Prostate gland (tissue), 2 donors: Measurements from ENCODE around the gene TMEM131.

Experiments used
- POLR2A ChIP-seq: fragments of 450-650 bp; IDR thresholded peaks from one replicate; pipeline ENCODE4 v1.6.1; 2016; ENCODE audit warnings: antibody characterized with exemption, mild to moderate bottlenecking
- POLR2AphosphoS5 ChIP-seq: sonication (generic); formaldehyde crosslinking; IDR thresholded peaks from one replicate; pipeline ENCODE4 v1.6.1; 2017; ENCODE audit warnings: antibody characterized with exemption
- TF ChIP-seq, protein P1 (sequence below), 4 experiments: fragments of 200-600 bp in 2 of 4; fragments of 450-650 bp in 2 of 4; sonication (generic) in 2 of 4; IDR thresholded peaks; 1 replicate in 3 of 4; 2 replicates in 1 of 4; pipeline ENCODE4 v1.5.1; 2016 to 2019; ENCODE audit warnings: antibody characterized with exemption in 4 of 4, mild to moderate bottlenecking in 2 of 4, moderate library complexity in 2 of 4

DNA sequence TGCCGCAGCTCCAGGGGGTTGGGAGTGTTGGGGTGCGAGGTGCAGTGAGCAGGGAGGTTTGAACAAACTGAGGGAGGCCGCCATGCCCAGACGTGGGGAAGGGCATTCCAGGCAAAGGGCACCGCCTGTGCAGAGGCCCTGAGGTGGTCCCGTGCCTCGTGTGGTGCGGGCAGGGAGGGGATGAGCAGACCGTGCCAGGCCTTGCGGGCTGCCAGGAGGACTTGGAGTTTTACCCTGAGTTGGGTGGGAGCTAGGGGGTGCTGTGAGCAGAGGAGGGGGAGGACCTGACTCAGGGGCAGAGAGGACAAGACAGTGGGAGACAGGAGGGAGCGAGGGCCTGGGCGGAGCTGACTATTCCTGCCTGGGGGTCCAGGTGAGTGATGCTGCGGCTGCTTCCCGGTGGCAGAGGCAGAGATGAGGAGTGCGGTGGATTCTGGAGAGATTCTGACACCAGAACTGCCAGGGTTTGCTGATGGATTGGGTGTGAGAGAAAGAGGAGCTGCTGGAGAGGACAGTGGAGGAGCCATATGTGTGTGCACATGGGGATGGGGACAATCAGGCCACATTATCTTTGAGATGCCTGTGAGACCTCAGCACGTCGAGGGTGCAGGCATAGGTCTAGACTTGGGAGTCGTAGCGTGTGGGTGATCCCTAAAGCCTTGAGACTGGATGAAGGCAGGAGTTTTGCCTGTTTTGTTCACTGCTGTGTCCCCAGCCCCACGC lies 259.0 kb downstream of the TMEM131 start:
- TF ChIP-seq POLR2A, result no peak
- TF ChIP-seq, protein P1, sequence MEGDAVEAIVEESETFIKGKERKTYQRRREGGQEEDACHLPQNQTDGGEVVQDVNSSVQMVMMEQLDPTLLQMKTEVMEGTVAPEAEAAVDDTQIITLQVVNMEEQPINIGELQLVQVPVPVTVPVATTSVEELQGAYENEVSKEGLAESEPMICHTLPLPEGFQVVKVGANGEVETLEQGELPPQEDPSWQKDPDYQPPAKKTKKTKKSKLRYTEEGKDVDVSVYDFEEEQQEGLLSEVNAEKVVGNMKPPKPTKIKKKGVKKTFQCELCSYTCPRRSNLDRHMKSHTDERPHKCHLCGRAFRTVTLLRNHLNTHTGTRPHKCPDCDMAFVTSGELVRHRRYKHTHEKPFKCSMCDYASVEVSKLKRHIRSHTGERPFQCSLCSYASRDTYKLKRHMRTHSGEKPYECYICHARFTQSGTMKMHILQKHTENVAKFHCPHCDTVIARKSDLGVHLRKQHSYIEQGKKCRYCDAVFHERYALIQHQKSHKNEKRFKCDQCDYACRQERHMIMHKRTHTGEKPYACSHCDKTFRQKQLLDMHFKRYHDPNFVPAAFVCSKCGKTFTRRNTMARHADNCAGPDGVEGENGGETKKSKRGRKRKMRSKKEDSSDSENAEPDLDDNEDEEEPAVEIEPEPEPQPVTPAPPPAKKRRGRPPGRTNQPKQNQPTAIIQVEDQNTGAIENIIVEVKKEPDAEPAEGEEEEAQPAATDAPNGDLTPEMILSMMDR (IDR thresholded peaks at IDR 0.05), result no peak
- no peak for TF ChIP-seq POLR2AphosphoS5
